Measurements from ENCODE around the gene SOX3.

GRCh38 chrX:140505421-140506337, 810 bp upstream of the SOX3 start:
- no peak for TF ChIP-seq POLR2A (IDR thresholded peaks at IDR 0.05; ENCODE audit: low read depth)
- TF ChIP-seq CTCF (IDR thresholded peaks at IDR 0.05): no peak
- TF ChIP-seq EP300 (IDR thresholded peaks at IDR 0.05): no peak
- TF ChIP-seq POLR2AphosphoS5 (IDR thresholded peaks at IDR 0.05): no peak

Data from esophagus muscularis mucosa (tissue), 4 donors.